Upper lobe of left lung (tissue), 6 donors: ENCODE data around the gene SSBP3. TPM values are rescaled to one million over a fixed set of nuclear protein-coding genes. Genes with fewer than 3 reads are reported as not detected.
"Not testable (repeated sequence)": the region's sequence is repeated elsewhere in the genome, so short reads cannot be mapped to it uniquely, and the experiment has no call there.

Experiments used
- ATAC-seq, 2 donors: fragments of 200-7000 bp; cut with Tn5 transposase; one replicate each; pipeline ENCODE4 v1.9.1; 2022; ENCODE audit warnings: mild to moderate bottlenecking in 2 of 2, moderate library complexity in 2 of 2; ENCODE audit not compliant: low FRiP score in 2 of 2
- DNase-seq, 2 donors: peaks; one replicate each; pipeline ENCODE4 v3.0.0-alpha.2; 2019 to 2020
- H3K27ac ChIP-seq, 4 donors: fragments of 200-600 bp; sonication (generic); one replicate each; pipeline ENCODE4 v1.5.1; 2016 to 2019
- H3K27me3 ChIP-seq, 4 donors: fragments of 200-600 bp; sonication (generic); one replicate each; pipeline ENCODE4 v1.5.1; 2017 to 2019
- H3K36me3 ChIP-seq, 4 donors: fragments of 200-600 bp; sonication (generic); one replicate each; pipeline ENCODE4 v1.5.1; 2016 to 2019
- H3K4me1 ChIP-seq, 4 donors: fragments of 200-600 bp; sonication (generic); one replicate each; pipeline ENCODE4 v1.5.1; 2018 to 2019
- H3K4me3 ChIP-seq, 4 donors: fragments of 200-600 bp; sonication (generic); one replicate each; pipeline ENCODE4 v1.5.1; 2017 to 2019; ENCODE audit warnings: mild to moderate bottlenecking in 2 of 4, moderate library complexity in 1 of 4
- H3K9me3 ChIP-seq, 4 donors: fragments of 200-600 bp; sonication (generic); one replicate each; pipeline ENCODE4 v1.5.1; 2018 to 2019
- CTCF ChIP-seq, 6 experiments: fragments of 450-650 bp in 4 of 6; fragments of 200-600 bp in 2 of 6; sonication (generic) in 2 of 6; IDR thresholded peaks; one replicate each; pipeline ENCODE4 v1.5.1; 2016 to 2019; ENCODE audit warnings: antibody characterized with exemption in 6 of 6
- EP300 ChIP-seq, 4 donors: sonication (generic); formaldehyde crosslinking; IDR thresholded peaks; one replicate each; pipeline ENCODE4 v1.5.1; 2017; ENCODE audit warnings: antibody characterized with exemption in 4 of 4, control low read depth in 2 of 4
- POLR2A ChIP-seq, 4 donors: fragments of 450-650 bp; IDR thresholded peaks; one replicate each; pipeline ENCODE4 v1.5.1; 2016 to 2017; ENCODE audit warnings: antibody characterized with exemption in 4 of 4, mild to moderate bottlenecking in 2 of 4
- POLR2AphosphoS5 ChIP-seq, 2 donors: sonication (generic); formaldehyde crosslinking; IDR thresholded peaks; one replicate each; pipeline ENCODE4 v1.5.1; 2017; ENCODE audit warnings: antibody characterized with exemption in 2 of 2
- WGBS, 2 donors: methylation state at CpG; one replicate each; pipeline ENCODE4 v1.1.5; 2017 to 2018; 5-methylcytosine and 5-hydroxymethylcytosine counted together
- total RNA-seq, 6 donors: library from RNA; depleted of rRNA in 4 of 6; stranded (reverse); fragments of >200 nt in 4 of 6; gene quantifications; one replicate each; pipeline versions ENCODE4 v1.1.0 to v1.2.1, GENCODE V29; 2016 to 2021
- donor health status: DM: no; HTN: no; CAD: no; lungs with moderate emphysema.
- donor health status: DM: no; HTN: yes; CAD: no; lungs with severe emphysema.

The SSBP3 gene
- total RNA-seq, 6 donors from 2014 or later, result 17.8 to 35.6 (median 26.4) TPM

- Histone ChIP-seq H3K27me3 (no peaks in the 10 kb centered on the region), H3K36me3 (peaks cover 6 to 62% (median 43%) of the 10 kb centered on the region in 4 donors), H3K4me1 (no peaks in the 10 kb centered on the region), H3K27ac (no peak overlapping the region), H3K4me3 (no peak overlapping the region), H3K9me3 (no peaks in the 10 kb centered on the region)
- no peak for TF ChIP-seq POLR2AphosphoS5 (IDR thresholded peaks at IDR 0.05)
- TF ChIP-seq POLR2A (IDR thresholded peaks at IDR 0.05), result no peak
- TF ChIP-seq CTCF (IDR thresholded peaks at IDR 0.05), result no peak
- TF ChIP-seq EP300 (IDR thresholded peaks at IDR 0.05), result no peak
- ATAC-seq (no peak), DNase-seq (no peak)
- WGBS, 2 donors, result 81 to 90% methylated on average over 10 of the region's 10 CpGs
Measured at GRCh38 chr1:54239631-54240031, 166.6 kb downstream of the SSBP3 start.

- TF ChIP-seq CTCF (IDR thresholded peaks at IDR 0.05) (no peak), POLR2A (IDR thresholded peaks at IDR 0.05) (no peak), EP300 (IDR thresholded peaks at IDR 0.05) (no peak), POLR2AphosphoS5 (IDR thresholded peaks at IDR 0.05) (no peak)
- Histone ChIP-seq H3K4me1 (no peaks in the 10 kb centered on the region), H3K27ac (no peak overlapping the region), H3K36me3 (peaks cover 6 to 62% (median 43%) of the 10 kb centered on the region in 4 donors), H3K4me3 (no peak overlapping the region), H3K9me3 (no peaks in the 10 kb centered on the region), H3K27me3 (no peaks in the 10 kb centered on the region)
- DNase-seq (no peak), ATAC-seq (no peak)
- 86 to 89% methylated on average over 5 of the region's 5 CpGs for WGBS, 2 donors
Measured at GRCh38 chr1:54239035-54239383, 167.2 kb downstream of the SSBP3 start.

GRCh38 chr1:54238353-54239034 is 167.7 kb downstream of the SSBP3 start:
- TF ChIP-seq POLR2AphosphoS5 (IDR thresholded peaks at IDR 0.05) (no peak), CTCF (IDR thresholded peaks at IDR 0.05) (no peak), EP300 (IDR thresholded peaks at IDR 0.05) (no peak), POLR2A (IDR thresholded peaks at IDR 0.05) (no peak)
- no peaks in the 10 kb centered on the region for H3K9me3 ChIP-seq
- H3K27ac ChIP-seq, result no peak overlapping the region
- DNase-seq, result no peak
- H3K4me3 ChIP-seq, result no peak overlapping the region
- 59 to 79% methylated on average over 10 to 11 of the region's 12 CpGs for WGBS, 2 donors
- peaks cover 6 to 62% (median 43%) of the 10 kb centered on the region in 4 donors for H3K36me3 ChIP-seq
- no peaks in the 10 kb centered on the region for H3K27me3 ChIP-seq
- peak in 1 of 2 donors; percentile 38 for ATAC-seq
- no peaks in the 10 kb centered on the region for H3K4me1 ChIP-seq

GRCh38 chr1:54237586-54237985 is 168.6 kb downstream of the SSBP3 start:
- no peak overlapping the region for H3K27ac ChIP-seq
- TF ChIP-seq EP300 (IDR thresholded peaks at IDR 0.05) (no peak), CTCF (IDR thresholded peaks at IDR 0.05) (no peak), POLR2A (IDR thresholded peaks at IDR 0.05) (no peak), POLR2AphosphoS5 (IDR thresholded peaks at IDR 0.05) (no peak)
- WGBS, 2 donors, result 91 to 94% methylated on average over 10 of the region's 10 CpGs
- no peaks in the 10 kb centered on the region for H3K9me3 ChIP-seq
- no peak for DNase-seq
- H3K36me3 ChIP-seq, result peaks cover 6 to 57% (median 37%) of the 10 kb centered on the region in 4 donors
- ATAC-seq, result no peak
- H3K4me1 ChIP-seq, result no peaks in the 10 kb centered on the region
- H3K27me3 ChIP-seq, result no peaks in the 10 kb centered on the region
- H3K4me3 ChIP-seq, result no peak overlapping the region

DNA sequence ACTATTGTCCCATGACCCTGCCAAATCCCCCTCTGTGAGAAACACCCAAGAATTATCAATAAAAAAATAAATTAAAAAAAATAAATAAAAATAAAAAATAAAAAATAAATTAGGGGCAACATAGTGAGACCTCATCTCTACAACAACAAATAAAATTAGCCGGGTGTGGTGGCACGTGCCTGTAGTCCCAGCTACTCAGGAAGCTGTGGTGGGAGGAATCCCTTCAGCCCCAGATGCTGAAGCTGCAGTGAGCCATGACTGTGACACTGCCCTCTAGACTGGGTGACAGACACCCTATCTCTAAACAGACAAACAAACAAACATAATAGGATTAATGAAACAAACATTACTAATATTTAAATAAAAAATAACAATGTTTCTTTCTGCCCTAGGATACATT is 171.9 kb downstream of the SSBP3 start:
- TF ChIP-seq POLR2AphosphoS5 (IDR thresholded peaks at IDR 0.05) (no peak), POLR2A (IDR thresholded peaks at IDR 0.05) (no peak), EP300 (IDR thresholded peaks at IDR 0.05) (no peak), CTCF (IDR thresholded peaks at IDR 0.05) (no peak)
- peaks cover 4 to 30% (median 19%) of the 10 kb centered on the region in 4 donors for H3K36me3 ChIP-seq
- H3K4me3 ChIP-seq, result no peak overlapping the region
- peaks cover 0 to 4% (median 0%) of the 10 kb centered on the region in 4 donors for H3K4me1 ChIP-seq
- DNase-seq, result no peak
- no peak for ATAC-seq
- no peaks in the 10 kb centered on the region for H3K9me3 ChIP-seq
- H3K27me3 ChIP-seq, result no peaks in the 10 kb centered on the region
- H3K27ac ChIP-seq, result no peak overlapping the region
- 85 to 88% methylated on average over 2 of the region's 2 CpGs for WGBS, 2 donors

DNA sequence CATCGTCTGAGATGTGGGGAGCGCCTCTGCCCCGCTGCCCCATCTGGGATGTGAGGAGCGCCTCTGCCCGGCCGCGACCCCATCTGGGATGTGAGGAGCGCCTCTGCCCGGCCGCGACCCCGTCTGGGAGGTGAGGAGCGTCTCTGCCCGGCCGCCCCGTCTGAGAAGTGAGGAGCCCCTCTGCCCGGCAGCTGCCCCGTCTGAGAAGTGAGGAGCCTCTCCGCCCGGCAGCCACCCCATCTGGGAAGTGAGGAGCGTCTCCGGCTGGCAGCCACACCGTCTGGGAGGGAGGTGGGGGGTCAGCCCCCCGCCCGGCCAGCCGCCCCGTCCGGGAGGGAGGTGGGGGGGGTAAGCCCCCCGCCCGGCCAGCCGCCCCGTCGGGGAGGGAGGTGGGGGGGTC is 173.0 kb downstream of the SSBP3 start:
- H3K27ac ChIP-seq, result not testable (repeated sequence)

More for the DNA sequence above, 173.0 kb downstream of the SSBP3 start:
- not testable (repeated sequence) for H3K4me1 ChIP-seq, H3K4me3 ChIP-seq, H3K27me3 ChIP-seq, H3K9me3 ChIP-seq, ATAC-seq
- 99% methylated on average over 11 of the region's 33 CpGs; no CpG with 5 or more reads in 1 of the 2 donors for WGBS, 2 donors
- DNase-seq, result peak in 1 of 2 donors; percentile 56
- H3K36me3 ChIP-seq, result peaks cover 4 to 24% (median 15%) of the 10 kb centered on the region in 4 donors
